CD4-positive, alpha-beta T cell (primary cell): ENCODE measurements around the gene TEX51. TPM values are rescaled to one million over a fixed set of nuclear protein-coding genes. Genes with fewer than 3 reads are reported as not detected.

Experiments used
- ATAC-seq: fragments of 200-7000 bp; cut with Tn5 transposase; one replicate; pipeline ENCODE4 v1.10.0; 2022; ENCODE audit warnings: mild to moderate bottlenecking; ENCODE audit not compliant: poor library complexity
- CTCF ChIA-PET: fragments of 350-600 bp; sonication (Branson Sonifier 250); formaldehyde crosslinking; loops from one replicate; lab custom pipeline; 2021; ENCODE audit warnings: antibody characterized with exemption, inconsistent platforms; lab: Charles Lee
- POLR2A ChIA-PET: fragments of 350-600 bp; sonication (Branson Sonifier 250); formaldehyde crosslinking; loops from one replicate; lab custom pipeline; 2021; ENCODE audit warnings: antibody characterized with exemption, inconsistent platforms; lab: Charles Lee
- DNase-seq, 14 experiments: peaks; one replicate each; pipeline ENCODE4 v3.0.0-alpha.2; 2013 to 2020; ENCODE audit warnings: mixed read lengths in 2 of 14
- H3K27ac ChIP-seq, 2 donors: one replicate each; pipeline versions ENCODE4 v1.5.1 to v1.7.0; 2013; ENCODE audit warnings: low read length in 2 of 2, low read depth in 1 of 2, mild to moderate bottlenecking in 1 of 2
- H3K27me3 ChIP-seq, 2 experiments: 1 replicate in 1 of 2; 2 replicates in 1 of 2; pipeline versions ENCODE4 v1.6.1 to v1.7.0; 2013; ENCODE audit warnings: low read length in 2 of 2, control low read depth in 1 of 2, mild to moderate bottlenecking in 1 of 2, moderate library complexity in 1 of 2; ENCODE audit not compliant: insufficient read depth in 2 of 2, control insufficient read depth in 1 of 2
- H3K36me3 ChIP-seq: one replicate; pipeline ENCODE4 v1.6.1; 2013; ENCODE audit warnings: low read length, control low read depth; ENCODE audit not compliant: insufficient read depth
- H3K4me1 ChIP-seq: one replicate; pipeline ENCODE4 v1.6.1; 2013; ENCODE audit warnings: low read length, control low read depth; ENCODE audit not compliant: insufficient read depth
- H3K4me3 ChIP-seq: one replicate; pipeline ENCODE4 v1.5.1; 2013; ENCODE audit warnings: mild to moderate bottlenecking, low read length, moderate library complexity
- H3K9me3 ChIP-seq, 2 experiments: 1 replicate in 1 of 2; 2 replicates in 1 of 2; pipeline versions ENCODE4 v1.6.1 to v1.7.0; 2013; ENCODE audit warnings: low read length in 2 of 2, mild to moderate bottlenecking in 2 of 2, control low read depth in 1 of 2, moderate library complexity in 1 of 2; ENCODE audit not compliant: control insufficient read depth in 1 of 2, insufficient read depth in 1 of 2
- H3K27ac Mint-ChIP-seq: one replicate; pipeline ENCODE4 v1.8.0; 2020; ENCODE audit warnings: mixed read lengths
- H3K27me3 Mint-ChIP-seq: one replicate; pipeline ENCODE4 v1.8.0; 2021; ENCODE audit warnings: mixed read lengths
- H3K36me3 Mint-ChIP-seq: one replicate; pipeline ENCODE4 v1.8.0; 2021; ENCODE audit warnings: low read depth, mixed read lengths
- H3K4me1 Mint-ChIP-seq: one replicate; pipeline ENCODE4 v1.8.0; 2021; ENCODE audit warnings: low read depth, mixed read lengths
- H3K4me3 Mint-ChIP-seq: one replicate; pipeline ENCODE4 v1.8.0; 2020; ENCODE audit warnings: mild to moderate bottlenecking, mixed read lengths
- H3K9me3 Mint-ChIP-seq: one replicate; pipeline ENCODE4 v1.8.0; 2020; ENCODE audit warnings: mixed read lengths
- intact Hi-C, 2 experiments: fragments of 100-400 bp; cut with DNase I in 1 of 2; cut with micrococcal nuclease in 1 of 2; formaldehyde crosslinking; loops; one replicate each; pipeline versions ENCODE4 v1.15.1 to v1.9.0; 2023 to 2025; cut with DNase I, micrococcal nuclease
- polyA plus RNA-seq, 2 donors: library from polyadenylated mRNA; unstranded; fragments of 120-200 nt; gene quantifications; one replicate each; pipeline ENCODE4 v1.2.1, GENCODE V29; 2013
- total RNA-seq, 174 experiments: library from RNA in 2 of 174; stranded (reverse) in 2 of 174; gene quantifications; one replicate each; pipeline ENCODE4 v1.2.3 and lab custom pipeline; 2021 to 2026
- TF ChIP-seq, protein P1 (sequence below): fragments of 200-600 bp; IDR thresholded peaks from one replicate; pipeline ENCODE4 v1.8.0; 2022; ENCODE audit warnings: antibody characterized with exemption, mild to moderate bottlenecking

TEX51 gene
- total RNA-seq (not detected), total RNA-seq (lab: John Stamatoyannopoulos, UW) (0 to 0.04 (median 0) reads per million in 172 experiments)
- polyA plus RNA-seq (2013, experiment 1 of 2): not detected
- polyA plus RNA-seq (2013, experiment 2 of 2): not detected

DNA sequence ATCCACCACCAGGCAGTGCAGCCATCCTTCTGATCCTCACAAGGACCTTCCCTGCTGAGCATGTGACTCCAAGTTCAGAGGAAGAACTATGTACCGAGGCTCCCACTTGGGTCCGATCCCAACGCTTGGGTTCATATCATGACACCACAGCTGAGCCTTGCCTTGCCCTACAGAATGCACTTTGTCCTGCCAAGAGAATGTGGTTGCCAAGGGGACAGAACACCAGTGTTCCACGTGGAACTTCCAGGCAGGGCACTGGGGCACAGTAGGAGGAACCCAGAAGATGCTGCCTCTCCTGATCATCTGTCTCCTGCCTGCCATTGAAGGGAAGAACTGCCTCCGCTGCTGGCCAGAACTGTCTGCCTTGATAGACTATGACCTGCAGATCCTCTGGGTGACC lies at the start of gene TEX51:
Gene TEX51, plus strand, starts transcription at position 255 of the 400 bp plus-strand sequence. Its CDS starts 29 bp downstream, at position 284.
- DNase-seq: no peak
- H3K4me1 ChIP-seq: no peaks in the 10 kb centered on the region
- ChIA-PET CTCF (no interaction called here), POLR2A (no interaction called here)
- H3K9me3 ChIP-seq: peaks cover 0 to 13% of the 10 kb centered on the region in 2 experiments
- H3K4me3 Mint-ChIP-seq: no peak within 1 kb of the TSS
- H3K9me3 Mint-ChIP-seq: no peaks in the 10 kb centered on the region
- no peak within 1 kb of the TSS for H3K27ac Mint-ChIP-seq
- no peaks in the 10 kb centered on the region for H3K36me3 ChIP-seq
- no peak within 1 kb of the TSS for H3K4me3 ChIP-seq
- intact Hi-C loops: no loop called here
- no peak for ATAC-seq
- TF ChIP-seq, protein P1, sequence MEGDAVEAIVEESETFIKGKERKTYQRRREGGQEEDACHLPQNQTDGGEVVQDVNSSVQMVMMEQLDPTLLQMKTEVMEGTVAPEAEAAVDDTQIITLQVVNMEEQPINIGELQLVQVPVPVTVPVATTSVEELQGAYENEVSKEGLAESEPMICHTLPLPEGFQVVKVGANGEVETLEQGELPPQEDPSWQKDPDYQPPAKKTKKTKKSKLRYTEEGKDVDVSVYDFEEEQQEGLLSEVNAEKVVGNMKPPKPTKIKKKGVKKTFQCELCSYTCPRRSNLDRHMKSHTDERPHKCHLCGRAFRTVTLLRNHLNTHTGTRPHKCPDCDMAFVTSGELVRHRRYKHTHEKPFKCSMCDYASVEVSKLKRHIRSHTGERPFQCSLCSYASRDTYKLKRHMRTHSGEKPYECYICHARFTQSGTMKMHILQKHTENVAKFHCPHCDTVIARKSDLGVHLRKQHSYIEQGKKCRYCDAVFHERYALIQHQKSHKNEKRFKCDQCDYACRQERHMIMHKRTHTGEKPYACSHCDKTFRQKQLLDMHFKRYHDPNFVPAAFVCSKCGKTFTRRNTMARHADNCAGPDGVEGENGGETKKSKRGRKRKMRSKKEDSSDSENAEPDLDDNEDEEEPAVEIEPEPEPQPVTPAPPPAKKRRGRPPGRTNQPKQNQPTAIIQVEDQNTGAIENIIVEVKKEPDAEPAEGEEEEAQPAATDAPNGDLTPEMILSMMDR: no peak
- no peaks in the 10 kb centered on the region for H3K4me1 Mint-ChIP-seq
- peaks cover 0 to 4% of the 10 kb centered on the region in 2 experiments for H3K27me3 ChIP-seq
- H3K36me3 Mint-ChIP-seq: no peaks in the 10 kb centered on the region
- no peak within 1 kb of the TSS for H3K27ac ChIP-seq
- H3K27me3 Mint-ChIP-seq: peaks cover 22% of the 10 kb centered on the region

GRCh38 chr2:126849054-126849453 lies 49.6 kb upstream of the TEX51 start:
- Mint-ChIP-seq H3K4me3 (no peak overlapping the region), H3K27ac (no peak overlapping the region), H3K27me3 (peaks cover 1% of the 10 kb centered on the region), H3K9me3 (no peaks in the 10 kb centered on the region), H3K4me1 (no peaks in the 10 kb centered on the region), H3K36me3 (no peaks in the 10 kb centered on the region)
- no peaks in the 10 kb centered on the region for H3K27me3 ChIP-seq
- H3K9me3 ChIP-seq: peaks cover 0 to 4% of the 10 kb centered on the region in 2 experiments
- DNase-seq: no peak
- H3K4me3 ChIP-seq: no peak overlapping the region
- no peak overlapping the region for H3K27ac ChIP-seq
- ChIA-PET CTCF (no interaction called here), POLR2A (no interaction called here)
- H3K4me1 ChIP-seq: no peaks in the 10 kb centered on the region
- intact Hi-C loops: no loop called here
- H3K36me3 ChIP-seq: no peaks in the 10 kb centered on the region
- TF ChIP-seq, protein P1: no peak
- no peak for ATAC-seq

- intact Hi-C loops: no loop called here
- Mint-ChIP-seq H3K4me3 (no peak overlapping the region), H3K27me3 (peaks cover 4% of the 10 kb centered on the region), H3K27ac (no peak overlapping the region), H3K36me3 (no peaks in the 10 kb centered on the region), H3K4me1 (no peaks in the 10 kb centered on the region), H3K9me3 (no peaks in the 10 kb centered on the region)
- ATAC-seq (no peak), DNase-seq (no peak)
- H3K9me3 ChIP-seq: peaks cover 0 to 4% of the 10 kb centered on the region in 2 experiments
- H3K4me1 ChIP-seq: no peaks in the 10 kb centered on the region
- CTCF ChIA-PET: no interaction called here
- H3K27me3 ChIP-seq: no peaks in the 10 kb centered on the region
- POLR2A ChIA-PET: no interaction called here
- no peaks in the 10 kb centered on the region for H3K36me3 ChIP-seq
- H3K27ac ChIP-seq: no peak overlapping the region
- no peak overlapping the region for H3K4me3 ChIP-seq
- TF ChIP-seq, protein P1: no peak
These were observed 49.2 kb upstream of the TEX51 start for GRCh38 chr2:126849486-126849885.
